ENCODE measurements around the gene KCNIP4.

DNA sequence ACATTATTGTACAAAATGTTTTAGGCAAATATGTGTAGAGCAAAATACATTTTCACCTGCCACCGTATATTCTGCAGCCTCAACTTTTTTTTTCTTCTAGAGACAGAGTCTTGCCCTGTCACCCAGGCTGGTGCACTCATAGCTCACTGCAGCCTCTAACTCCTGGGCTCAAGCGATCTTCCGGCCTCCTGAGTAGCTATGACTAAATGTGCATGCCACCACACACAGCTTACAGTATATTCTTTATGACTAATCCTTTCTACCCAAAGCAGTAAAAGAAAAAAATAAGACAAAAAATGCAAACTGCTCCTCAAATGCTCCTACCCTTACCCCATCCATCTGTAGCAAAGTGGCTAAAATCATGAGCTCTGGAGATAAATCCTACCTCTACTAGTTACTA is 426.3 kb downstream of the KCNIP4 start:
- no peak for TF ChIP-seq POLR2A (IDR thresholded peaks at IDR 0.05)
- TF ChIP-seq, protein P1, sequence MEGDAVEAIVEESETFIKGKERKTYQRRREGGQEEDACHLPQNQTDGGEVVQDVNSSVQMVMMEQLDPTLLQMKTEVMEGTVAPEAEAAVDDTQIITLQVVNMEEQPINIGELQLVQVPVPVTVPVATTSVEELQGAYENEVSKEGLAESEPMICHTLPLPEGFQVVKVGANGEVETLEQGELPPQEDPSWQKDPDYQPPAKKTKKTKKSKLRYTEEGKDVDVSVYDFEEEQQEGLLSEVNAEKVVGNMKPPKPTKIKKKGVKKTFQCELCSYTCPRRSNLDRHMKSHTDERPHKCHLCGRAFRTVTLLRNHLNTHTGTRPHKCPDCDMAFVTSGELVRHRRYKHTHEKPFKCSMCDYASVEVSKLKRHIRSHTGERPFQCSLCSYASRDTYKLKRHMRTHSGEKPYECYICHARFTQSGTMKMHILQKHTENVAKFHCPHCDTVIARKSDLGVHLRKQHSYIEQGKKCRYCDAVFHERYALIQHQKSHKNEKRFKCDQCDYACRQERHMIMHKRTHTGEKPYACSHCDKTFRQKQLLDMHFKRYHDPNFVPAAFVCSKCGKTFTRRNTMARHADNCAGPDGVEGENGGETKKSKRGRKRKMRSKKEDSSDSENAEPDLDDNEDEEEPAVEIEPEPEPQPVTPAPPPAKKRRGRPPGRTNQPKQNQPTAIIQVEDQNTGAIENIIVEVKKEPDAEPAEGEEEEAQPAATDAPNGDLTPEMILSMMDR (IDR thresholded peaks at IDR 0.05), result no peak
- TF ChIP-seq POLR2AphosphoS5 (IDR thresholded peaks at IDR 0.05), result no peak
- TF ChIP-seq EP300 (IDR thresholded peaks at IDR 0.05; ENCODE audit: low read depth), result no peak

All from transverse colon (tissue), 4 donors.